IPS-18a (cell line): ENCODE data around the gene NR3C2.

Experiments used
- H3K27ac ChIP-seq: one replicate; pipeline ENCODE4 v1.5.1; 2013; ENCODE audit warnings: low read length
- H3K27me3 ChIP-seq: one replicate; pipeline ENCODE4 v1.6.1; 2013; ENCODE audit warnings: mild to moderate bottlenecking, low read length; ENCODE audit not compliant: control insufficient read depth, insufficient read depth
- H3K36me3 ChIP-seq: one replicate; pipeline ENCODE4 v1.6.1; 2013; ENCODE audit warnings: low read depth, low read length; ENCODE audit not compliant: control insufficient read depth
- H3K4me1 ChIP-seq: one replicate; pipeline ENCODE4 v1.6.1; 2013; ENCODE audit warnings: low read depth, low read length; ENCODE audit not compliant: control insufficient read depth
- H3K4me3 ChIP-seq: one replicate; pipeline ENCODE4 v1.5.1; 2013; ENCODE audit warnings: low read length
- H3K9ac ChIP-seq: one replicate; pipeline ENCODE4 v1.6.1; 2013; ENCODE audit warnings: mild to moderate bottlenecking, low read length, moderate library complexity
- H3K9me3 ChIP-seq: one replicate; pipeline ENCODE4 v1.6.1; 2013; ENCODE audit warnings: low read depth, low read length; ENCODE audit not compliant: control insufficient read depth

Gene NR3C2

DNA sequence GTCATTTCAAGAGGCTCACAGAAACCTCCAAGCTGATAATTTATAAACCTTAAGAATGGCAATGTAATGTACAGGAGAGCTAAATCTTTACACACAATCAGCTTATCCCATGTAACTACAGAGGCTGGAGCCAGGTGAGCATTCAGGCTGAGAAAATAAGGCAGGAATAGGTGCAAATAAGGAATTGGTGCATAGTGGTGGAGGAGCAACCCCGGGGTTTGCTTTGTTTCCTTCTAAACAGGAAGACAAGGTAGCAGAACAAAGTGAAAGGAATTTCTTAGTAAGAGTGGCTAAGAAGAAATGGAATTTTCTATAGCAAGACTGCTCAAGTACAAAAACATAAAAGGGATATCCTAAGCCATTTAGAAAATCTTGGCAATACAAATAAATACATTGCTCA lies 82.4 kb downstream of the NR3C2 start:
- Histone ChIP-seq H3K27me3 (no peaks in the 10 kb centered on the region), H3K9ac (no peak overlapping the region)

DNA sequence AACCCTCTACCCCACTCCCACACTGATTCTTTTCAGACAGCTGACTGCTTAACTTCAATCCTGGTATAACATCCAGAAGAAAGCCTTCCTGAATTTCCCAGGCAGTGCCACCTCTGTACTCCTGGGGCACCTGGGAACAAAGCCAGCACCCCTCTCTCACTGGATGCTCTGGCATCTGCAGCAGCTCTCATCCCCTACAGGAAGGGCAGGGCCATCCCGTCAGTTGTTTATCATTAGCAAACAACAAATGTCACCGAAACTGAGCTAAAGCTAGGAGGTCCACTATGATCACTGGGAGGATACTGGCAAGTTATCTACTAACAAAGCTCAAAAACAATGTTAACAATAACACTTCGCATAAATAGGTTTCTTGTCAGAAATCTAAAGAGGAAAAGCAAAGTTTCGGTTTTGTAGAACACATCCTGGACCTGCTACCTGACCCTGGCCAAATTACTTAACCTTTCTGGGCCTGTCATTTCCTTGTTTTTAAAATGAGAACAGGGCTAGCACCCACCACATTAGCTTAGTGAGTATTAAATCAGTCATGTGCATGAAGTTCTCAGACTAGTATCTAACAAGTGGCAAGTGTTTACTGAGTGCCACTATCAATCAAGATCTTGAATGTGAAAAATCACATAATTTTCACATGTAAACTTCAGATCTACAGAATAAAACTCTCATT lies 86.6 kb downstream of the NR3C2 start:
- H3K4me1 ChIP-seq, result peaks cover 4% of the 10 kb centered on the region
- no peaks in the 10 kb centered on the region for H3K9me3 ChIP-seq
- no peaks in the 10 kb centered on the region for H3K27me3 ChIP-seq
- no peak overlapping the region for H3K27ac ChIP-seq
- no peak overlapping the region for H3K4me3 ChIP-seq
- no peak overlapping the region for H3K9ac ChIP-seq
- no peaks in the 10 kb centered on the region for H3K36me3 ChIP-seq

More for the DNA sequence above, 82.4 kb downstream of the NR3C2 start:
- Histone ChIP-seq H3K9me3 (no peaks in the 10 kb centered on the region), H3K36me3 (no peaks in the 10 kb centered on the region), H3K27ac (no peak overlapping the region), H3K4me1 (peaks cover 4% of the 10 kb centered on the region), H3K4me3 (no peak overlapping the region)

DNA sequence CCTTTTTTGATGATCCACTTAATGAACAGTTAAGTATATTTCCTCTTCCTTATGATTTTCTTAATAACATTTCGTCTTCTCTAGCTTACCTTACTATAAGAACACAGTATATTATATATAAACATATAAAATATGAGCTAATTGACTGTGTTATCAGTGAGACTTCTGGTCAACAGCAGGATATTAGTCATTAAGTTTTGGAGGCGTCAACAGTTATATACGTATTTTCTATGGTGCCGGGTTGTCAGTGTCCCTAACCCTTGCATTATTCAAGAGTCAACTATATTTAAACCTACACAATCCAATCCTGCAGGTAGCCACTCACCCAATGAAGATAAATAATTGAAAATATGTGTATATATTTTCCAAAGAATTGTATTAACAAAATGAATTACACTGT lies 88.0 kb downstream of the NR3C2 start:
- Histone ChIP-seq H3K9ac (no peak overlapping the region), H3K4me3 (no peak overlapping the region), H3K9me3 (no peaks in the 10 kb centered on the region), H3K27me3 (no peaks in the 10 kb centered on the region), H3K36me3 (no peaks in the 10 kb centered on the region), H3K27ac (no peak overlapping the region), H3K4me1 (no peaks in the 10 kb centered on the region)

DNA sequence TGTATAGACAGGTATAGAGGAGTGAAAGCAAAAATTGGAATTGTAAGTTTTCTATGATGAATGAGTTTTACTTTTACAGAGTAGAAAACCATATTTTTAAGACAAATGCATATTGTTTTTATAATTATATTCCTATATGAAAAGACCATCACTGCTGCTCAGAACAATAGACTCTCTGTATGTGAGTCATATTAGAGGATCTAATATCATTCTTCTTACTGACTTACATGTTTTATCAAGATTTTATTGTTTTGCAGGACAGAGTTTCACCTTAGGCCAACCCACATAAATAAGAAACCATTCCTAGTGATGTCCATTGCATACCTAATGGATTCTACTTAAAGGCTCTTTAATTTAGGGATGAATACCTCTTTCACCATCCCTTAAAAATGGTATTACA lies 88.6 kb downstream of the NR3C2 start:
- Histone ChIP-seq H3K4me1 (no peaks in the 10 kb centered on the region), H3K36me3 (no peaks in the 10 kb centered on the region), H3K9me3 (no peaks in the 10 kb centered on the region), H3K9ac (no peak overlapping the region), H3K4me3 (no peak overlapping the region), H3K27ac (no peak overlapping the region), H3K27me3 (no peaks in the 10 kb centered on the region)

DNA sequence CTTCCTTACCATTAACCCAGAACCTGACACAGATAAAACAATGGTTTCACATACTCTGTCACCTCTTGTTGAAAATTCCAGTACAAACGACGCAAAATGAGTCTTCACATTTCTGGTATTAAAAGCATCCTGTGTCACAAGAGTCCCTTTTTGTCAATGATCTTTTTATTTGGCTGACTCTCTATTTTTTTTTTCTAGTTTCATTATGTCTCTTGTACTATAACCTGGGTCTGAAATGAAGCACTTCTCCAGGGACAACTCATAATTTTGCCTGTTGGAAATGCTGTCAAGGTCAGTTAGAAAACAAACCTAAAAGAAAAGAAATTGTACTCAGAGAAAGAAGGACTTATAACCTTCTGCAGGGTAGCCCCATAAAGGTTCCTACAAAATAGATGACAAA lies 93.1 kb downstream of the NR3C2 start:
- Histone ChIP-seq H3K4me3 (no peak overlapping the region), H3K36me3 (no peaks in the 10 kb centered on the region), H3K4me1 (no peaks in the 10 kb centered on the region), H3K9ac (no peak overlapping the region), H3K9me3 (no peaks in the 10 kb centered on the region), H3K27ac (no peak overlapping the region), H3K27me3 (no peaks in the 10 kb centered on the region)

- Histone ChIP-seq H3K9ac (no peak overlapping the region), H3K9me3 (no peaks in the 10 kb centered on the region), H3K36me3 (no peaks in the 10 kb centered on the region), H3K27me3 (no peaks in the 10 kb centered on the region), H3K27ac (no peak overlapping the region), H3K4me3 (no peak overlapping the region), H3K4me1 (no peaks in the 10 kb centered on the region)
Measured at GRCh38 chr4:148346657-148347056, 95.6 kb downstream of the NR3C2 start.

- no peak overlapping the region for H3K4me3 ChIP-seq
- H3K9me3 ChIP-seq, result no peaks in the 10 kb centered on the region
- H3K27me3 ChIP-seq, result no peaks in the 10 kb centered on the region
- no peak overlapping the region for H3K27ac ChIP-seq
- H3K9ac ChIP-seq, result no peak overlapping the region
- no peaks in the 10 kb centered on the region for H3K4me1 ChIP-seq
- no peaks in the 10 kb centered on the region for H3K36me3 ChIP-seq
Measured at GRCh38 chr4:148345509-148345908, 96.7 kb downstream of the NR3C2 start.

- no peaks in the 10 kb centered on the region for H3K27me3 ChIP-seq
- no peaks in the 10 kb centered on the region for H3K36me3 ChIP-seq
- H3K9ac ChIP-seq, result no peak overlapping the region
- no peaks in the 10 kb centered on the region for H3K4me1 ChIP-seq
- H3K27ac ChIP-seq, result no peak overlapping the region
- no peak overlapping the region for H3K4me3 ChIP-seq
- H3K9me3 ChIP-seq, result no peaks in the 10 kb centered on the region
Measured at GRCh38 chr4:148344941-148345340, 97.3 kb downstream of the NR3C2 start.

DNA sequence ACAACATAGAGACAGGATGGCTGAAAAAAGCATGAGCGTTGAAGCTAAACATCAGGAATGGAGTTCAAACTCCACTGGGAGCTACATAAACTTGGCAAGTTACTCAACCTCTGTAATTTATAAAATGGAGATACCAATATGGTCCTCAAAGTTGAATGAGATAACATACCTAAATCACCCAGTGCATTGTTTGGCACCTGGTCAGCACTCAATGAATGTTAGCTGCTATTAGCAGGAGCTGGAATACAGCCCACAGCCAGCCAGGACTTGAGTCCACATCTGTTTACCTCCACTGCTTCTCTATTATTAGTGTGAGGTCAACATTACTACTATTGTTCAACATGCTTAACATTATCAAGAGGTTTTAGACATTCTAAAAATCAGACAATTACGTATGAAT lies 97.9 kb downstream of the NR3C2 start:
- no peaks in the 10 kb centered on the region for H3K36me3 ChIP-seq
- no peaks in the 10 kb centered on the region for H3K27me3 ChIP-seq
- no peaks in the 10 kb centered on the region for H3K4me1 ChIP-seq
- H3K4me3 ChIP-seq, result no peak overlapping the region
- no peak overlapping the region for H3K9ac ChIP-seq
- no peak overlapping the region for H3K27ac ChIP-seq
- no peaks in the 10 kb centered on the region for H3K9me3 ChIP-seq

GRCh38 chr4:148341980-148342800 lies 100.0 kb downstream of the NR3C2 start:
- H3K36me3 ChIP-seq, result no peaks in the 10 kb centered on the region
- no peaks in the 10 kb centered on the region for H3K4me1 ChIP-seq
- no peak overlapping the region for H3K4me3 ChIP-seq
- no peaks in the 10 kb centered on the region for H3K27me3 ChIP-seq
- no peak overlapping the region for H3K9ac ChIP-seq
- no peaks in the 10 kb centered on the region for H3K9me3 ChIP-seq
- H3K27ac ChIP-seq, result no peak overlapping the region

- Histone ChIP-seq H3K4me3 (no peak overlapping the region), H3K4me1 (peaks cover 10% of the 10 kb centered on the region), H3K9me3 (no peaks in the 10 kb centered on the region), H3K27ac (no peak overlapping the region), H3K27me3 (no peaks in the 10 kb centered on the region), H3K9ac (no peak overlapping the region), H3K36me3 (no peaks in the 10 kb centered on the region)
Measured at GRCh38 chr4:148335133-148335532, 107.1 kb downstream of the NR3C2 start.

GRCh38 chr4:148333265-148333664 lies 108.9 kb downstream of the NR3C2 start:
- Histone ChIP-seq H3K27me3 (no peaks in the 10 kb centered on the region), H3K36me3 (no peaks in the 10 kb centered on the region), H3K4me1 (peaks cover 10% of the 10 kb centered on the region), H3K9ac (no peak overlapping the region), H3K9me3 (no peaks in the 10 kb centered on the region), H3K4me3 (no peak overlapping the region), H3K27ac (no peak overlapping the region)
